GM19193 (cell line): Measurements from ENCODE around the gene SLC34A1.

Experiments used
- POLR2A ChIP-seq: IDR thresholded peaks from 4 replicates; pipeline ENCODE4 v1.6.1; 2011; ENCODE audit not compliant: insufficient read depth, insufficient read length; ENCODE audit errors: extremely low read depth

Gene SLC34A1

GRCh38 chr5:177425801-177426565 lies 41.7 kb downstream of the SLC34A1 start:
- peak; percentile 95 for TF ChIP-seq POLR2A

DNA sequence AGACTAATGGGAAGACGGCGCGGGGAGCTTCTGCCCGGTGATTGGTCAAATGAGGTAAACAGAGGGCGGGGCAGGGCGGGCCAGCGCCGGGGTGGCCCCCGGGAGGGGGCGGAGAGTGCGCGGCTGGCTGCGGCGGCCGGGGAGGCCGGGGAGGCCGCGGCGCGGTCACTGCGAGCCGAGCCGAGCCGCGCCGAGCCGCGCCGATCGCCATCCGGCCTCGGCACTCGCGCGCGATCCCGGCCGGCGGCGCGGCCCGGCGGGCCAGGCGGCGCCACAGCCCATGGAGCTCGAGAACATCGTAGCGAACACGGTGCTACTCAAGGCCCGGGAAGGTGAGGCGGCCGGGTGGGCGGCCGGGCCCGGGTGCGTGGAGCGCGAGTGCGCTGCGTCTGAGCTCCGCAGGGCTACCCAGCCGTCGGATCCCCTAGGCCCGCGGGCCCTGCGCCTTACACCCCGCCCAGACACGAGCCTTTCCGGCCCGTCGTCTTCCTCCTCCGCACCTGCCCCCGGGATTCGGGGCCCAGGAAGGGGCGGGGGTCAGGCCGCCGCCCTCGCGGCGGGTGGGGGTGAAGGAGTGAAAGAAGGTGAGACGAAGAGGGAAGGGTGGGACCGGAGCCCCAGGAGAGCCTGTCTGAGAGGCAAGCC lies 42.5 kb downstream of the SLC34A1 start, which contains the start of gene GRK6:
TSS of gene GRK6 (plus strand) at position 111 of the 645 bp plus-strand sequence. CDS start at position 281, 170 bp downstream.
- TF ChIP-seq POLR2A: peak; percentile 74

- peak; percentile 18 for TF ChIP-seq POLR2A
These were observed 43.1 kb downstream of the SLC34A1 start for GRCh38 chr5:177427211-177427822.

DNA sequence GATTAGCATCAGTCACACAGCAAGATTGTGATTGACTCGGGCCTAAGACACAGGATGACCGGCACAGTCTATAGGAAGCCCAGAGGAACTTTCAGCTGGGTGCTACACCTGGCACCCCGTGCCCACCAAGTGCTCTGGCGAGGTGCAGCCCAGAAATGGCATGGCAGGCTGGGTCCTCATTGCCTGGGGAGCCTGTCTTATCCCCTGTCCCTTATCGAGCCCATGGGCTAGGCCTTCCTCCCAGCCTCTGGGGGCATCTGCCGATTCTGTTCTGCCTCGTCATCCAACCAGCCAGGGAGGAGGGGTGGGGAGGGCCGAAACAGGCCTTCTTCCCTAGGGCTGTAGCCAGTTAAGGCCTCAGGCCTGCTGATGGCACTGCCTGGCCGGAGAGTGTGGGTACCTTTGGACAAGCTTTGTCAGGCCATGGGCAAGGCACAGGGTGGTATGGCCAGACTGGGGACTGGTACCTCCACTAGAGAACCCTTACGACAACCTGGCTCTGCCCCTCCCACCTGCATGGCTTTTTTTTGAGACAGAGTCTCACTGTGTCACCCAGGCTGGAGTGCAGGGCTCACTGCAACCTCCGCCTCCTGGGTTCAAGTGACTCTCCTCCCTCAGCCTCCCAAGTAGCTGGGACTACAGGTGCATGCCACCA lies 43.8 kb downstream of the SLC34A1 start:
- TF ChIP-seq POLR2A: peak; percentile 23

DNA sequence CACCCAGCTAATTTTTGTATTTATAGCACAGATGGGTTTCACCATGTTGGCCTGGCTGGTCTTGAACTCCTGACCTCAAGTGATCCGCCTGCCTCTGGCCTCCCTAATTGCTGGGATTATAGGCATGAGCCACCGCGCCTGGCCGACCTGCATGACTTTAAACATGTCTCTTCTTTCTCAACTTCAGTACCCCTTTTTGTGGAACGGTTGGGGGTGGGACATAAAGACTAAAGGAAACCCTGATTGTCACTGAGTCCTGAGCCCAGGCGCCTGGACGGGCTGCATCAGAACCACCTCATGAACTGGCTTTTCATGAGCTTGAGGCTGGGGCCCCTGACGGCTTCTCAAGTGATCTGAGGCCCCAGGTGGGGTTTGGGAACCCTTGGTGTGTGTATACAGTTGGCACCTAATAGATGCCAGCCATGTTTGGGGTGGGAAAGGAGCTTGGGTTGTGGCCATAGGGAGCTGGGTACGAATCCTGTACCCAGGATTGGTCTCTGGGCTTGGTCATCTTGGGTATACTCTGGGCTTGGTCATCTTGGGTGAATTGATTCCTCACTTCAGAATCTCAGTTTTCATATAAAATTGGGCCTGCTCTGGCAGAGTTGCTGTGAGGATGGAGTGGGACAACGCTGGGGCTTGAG lies 44.5 kb downstream of the SLC34A1 start:
- TF ChIP-seq POLR2A: no peak

DNA sequence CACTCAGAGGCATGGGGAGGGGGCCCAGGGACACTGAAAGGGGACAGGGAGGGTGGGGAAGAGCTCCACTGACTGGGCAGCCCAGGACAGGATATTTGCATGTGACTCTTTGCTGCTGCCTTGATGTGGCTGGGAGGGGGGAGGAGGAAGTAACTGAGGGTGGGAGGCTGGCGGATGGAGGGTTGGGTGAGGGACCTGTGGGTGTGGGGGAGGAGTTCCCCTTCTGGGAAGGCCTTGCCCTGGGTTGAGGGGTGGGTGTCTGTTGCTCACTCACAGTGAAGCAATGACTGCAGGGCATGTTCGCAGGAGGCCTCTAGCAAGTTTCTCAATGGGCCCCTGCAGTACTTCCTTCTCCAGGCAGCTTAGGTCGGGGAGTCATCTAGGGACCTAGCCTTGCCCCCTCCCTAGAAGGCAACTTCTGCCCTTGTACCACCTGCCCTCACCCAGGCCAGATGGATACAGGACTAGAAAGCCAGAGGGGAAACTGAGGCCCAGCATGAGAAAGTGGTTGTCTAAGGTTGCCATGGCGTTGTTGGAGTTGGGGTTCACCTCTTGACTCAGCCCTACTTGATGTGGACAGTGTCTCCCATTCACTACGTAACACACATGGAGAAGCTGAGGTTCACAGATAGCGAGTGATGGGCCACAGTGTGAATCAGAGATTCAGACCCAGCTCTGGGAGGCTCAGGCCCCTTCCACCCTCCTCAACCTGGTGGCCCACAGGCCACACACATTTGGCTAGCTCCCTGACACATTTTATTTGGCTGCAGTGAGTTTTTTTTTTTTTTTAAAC lies 45.2 kb downstream of the SLC34A1 start:
- TF ChIP-seq POLR2A: no peak

DNA sequence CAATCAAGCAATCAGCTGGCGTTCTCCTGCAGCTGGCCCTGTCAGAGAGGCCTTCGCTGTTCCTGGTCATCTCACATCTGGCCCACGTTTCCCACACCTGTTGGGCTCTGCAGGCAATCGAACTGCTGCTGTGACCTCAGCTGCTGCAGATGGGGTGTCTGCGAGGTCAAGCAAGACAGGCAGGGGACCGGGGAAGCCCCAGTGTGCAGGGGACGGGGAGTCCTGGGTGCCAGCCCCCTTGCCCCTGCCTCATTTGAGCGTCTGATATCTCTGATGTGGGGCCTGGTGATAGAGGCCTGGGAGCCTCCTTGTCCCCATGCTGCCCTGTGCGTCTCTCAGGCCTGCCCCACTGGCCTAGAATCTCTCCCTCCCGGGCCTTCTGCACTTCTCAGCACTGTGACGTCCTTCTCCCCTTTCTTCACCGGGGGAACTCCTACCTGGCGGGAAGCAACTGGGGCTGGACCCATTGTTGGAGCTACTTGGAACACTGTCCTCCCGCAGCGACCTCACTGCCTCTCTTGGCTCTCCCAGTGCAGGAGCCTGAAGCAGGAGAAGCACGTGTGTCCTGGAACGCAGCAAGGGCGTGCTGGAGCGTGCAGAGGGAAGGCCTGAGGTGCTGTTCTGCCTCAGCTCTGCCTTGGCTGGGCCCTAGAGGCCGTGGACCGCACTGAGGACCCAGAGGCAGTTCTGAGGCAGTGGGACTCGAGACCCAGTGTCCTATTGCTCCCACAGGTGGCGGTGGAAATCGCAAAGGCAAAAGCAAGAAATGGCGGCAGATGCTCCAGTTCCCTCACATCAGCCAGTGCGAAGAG lies 46.1 kb downstream of the SLC34A1 start:
- no peak for TF ChIP-seq POLR2A

GRCh38 chr5:177430972-177431316 lies 46.7 kb downstream of the SLC34A1 start:
- TF ChIP-seq POLR2A: no peak

DNA sequence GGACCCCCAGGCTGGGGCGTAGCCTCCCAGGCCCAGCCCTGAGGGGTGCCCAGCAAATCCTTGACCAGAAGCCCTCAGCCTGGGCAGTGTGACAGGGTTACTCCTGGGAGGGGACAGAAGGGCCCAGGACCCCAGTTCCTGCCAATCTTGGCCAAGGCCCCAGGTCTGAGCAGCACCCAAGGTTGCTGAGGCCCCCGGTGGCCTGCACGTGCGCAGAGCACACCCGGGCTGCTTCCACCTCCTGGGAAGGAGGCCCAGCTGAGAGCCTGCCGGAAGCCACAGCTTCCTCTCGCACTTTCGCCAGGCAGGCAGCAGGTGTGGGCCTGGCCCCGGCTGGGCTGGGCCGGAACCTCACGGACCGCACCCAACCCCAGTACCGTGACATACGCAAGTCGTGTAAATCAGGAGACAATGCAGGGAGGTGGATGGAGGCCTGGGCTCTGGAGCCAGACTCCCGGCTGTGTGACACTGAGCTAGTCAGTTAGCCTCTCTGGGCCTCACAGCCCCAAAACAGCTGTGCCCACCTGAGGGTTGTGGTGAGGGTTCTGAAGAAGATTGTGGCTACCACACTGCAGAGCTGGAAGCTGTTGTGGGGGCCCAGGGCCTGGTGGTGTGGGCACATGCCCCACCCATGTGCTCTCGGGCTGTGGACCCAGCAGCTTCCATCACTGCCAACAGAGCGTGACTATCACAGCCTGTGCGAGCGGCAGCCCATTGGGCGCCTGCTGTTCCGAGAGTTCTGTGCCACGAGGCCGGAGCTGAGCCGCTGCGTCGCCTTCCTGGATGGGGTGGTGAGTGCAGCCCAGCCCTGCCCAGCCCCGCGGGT lies 47.3 kb downstream of the SLC34A1 start:
- peak; percentile 59 for TF ChIP-seq POLR2A

GRCh38 chr5:177432143-177432838 lies 48.1 kb downstream of the SLC34A1 start:
- TF ChIP-seq POLR2A: no peak

DNA sequence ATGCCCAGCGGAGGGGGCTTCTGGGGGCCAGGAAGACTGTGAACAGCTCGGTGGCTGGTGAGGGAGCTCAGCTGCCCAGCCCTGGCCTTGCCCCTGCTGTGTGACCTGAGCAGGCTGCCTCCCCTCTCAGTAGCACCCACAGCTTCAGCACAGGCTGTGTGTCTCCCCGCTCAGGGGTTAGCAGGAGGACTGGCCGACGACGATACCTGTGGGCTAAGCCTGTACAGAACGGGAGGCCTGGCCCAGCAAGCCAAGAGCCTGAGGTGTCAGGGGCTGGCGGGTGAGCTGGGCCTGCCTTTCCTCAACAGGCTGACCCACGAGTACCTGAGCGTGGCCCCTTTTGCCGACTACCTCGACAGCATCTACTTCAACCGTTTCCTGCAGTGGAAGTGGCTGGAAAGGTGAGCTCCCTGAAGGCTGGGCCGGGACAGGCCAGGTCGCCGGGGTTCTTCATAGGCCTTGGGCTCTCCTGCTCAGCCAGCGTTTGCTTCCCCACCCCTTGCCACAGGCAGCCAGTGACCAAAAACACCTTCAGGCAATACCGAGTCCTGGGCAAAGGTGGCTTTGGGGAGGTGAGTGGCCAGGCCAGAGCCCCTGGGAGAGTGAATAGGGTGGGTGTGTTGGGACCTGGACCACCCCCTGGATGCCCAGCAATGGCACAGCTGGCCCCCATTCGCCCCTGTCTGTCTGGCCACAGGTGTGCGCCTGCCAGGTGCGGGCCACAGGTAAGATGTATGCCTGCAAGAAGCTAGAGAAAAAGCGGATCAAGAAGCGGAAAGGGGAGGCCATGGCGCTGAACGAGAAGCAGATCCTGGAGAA lies 48.8 kb downstream of the SLC34A1 start:
- TF ChIP-seq POLR2A: no peak
